Thyroid gland (tissue), 4 donors: ENCODE data around the gene SEC24D. TPM values are rescaled to one million over a fixed set of nuclear protein-coding genes. Genes with fewer than 3 reads are reported as not detected.

ENCODE experiments used
- DNase-seq, 2 donors: peaks; one replicate each; pipeline ENCODE4 v3.0.0-alpha.2; 2019
- H3K27ac ChIP-seq, 3 donors: fragments of 200-600 bp; sonication (generic); 1 replicate in 2 of 3; 2 replicates in 1 of 3; pipeline ENCODE4 v1.5.1; 2016 to 2019; ENCODE audit warnings: mild to moderate bottlenecking in 1 of 3, moderate library complexity in 1 of 3
- H3K27me3 ChIP-seq: fragments of 200-600 bp; sonication (generic); one replicate; pipeline ENCODE4 v1.5.1; 2019
- H3K36me3 ChIP-seq, 2 donors: fragments of 200-600 bp; sonication (generic); one replicate each; pipeline ENCODE4 v1.5.1; 2016 to 2019
- H3K4me1 ChIP-seq, 2 donors: fragments of 200-600 bp; sonication (generic); one replicate each; pipeline ENCODE4 v1.5.1; 2017 to 2019
- H3K4me3 ChIP-seq, 3 donors: fragments of 200-600 bp; sonication (generic); replicated peaks in 1 of 3; 1 replicate in 2 of 3; 2 replicates in 1 of 3; pipeline ENCODE4 v1.5.1; 2016; ENCODE audit warnings: mild to moderate bottlenecking in 1 of 3
- H3K9me3 ChIP-seq: fragments of 200-600 bp; sonication (generic); one replicate; pipeline ENCODE4 v1.5.1; 2017
- CTCF ChIP-seq, 6 experiments: fragments of 200-600 bp in 3 of 6; fragments of 450-650 bp in 3 of 6; sonication (generic) in 3 of 6; IDR thresholded peaks; one replicate each; pipeline ENCODE4 v1.5.1; 2016 to 2019; ENCODE audit warnings: antibody characterized with exemption in 6 of 6, mild to moderate bottlenecking in 2 of 6, inconsistent platforms in 1 of 6, moderate library complexity in 1 of 6
- POLR2A ChIP-seq, 2 donors: fragments of 450-650 bp; IDR thresholded peaks; one replicate each; pipeline ENCODE4 v1.6.1; 2017; ENCODE audit warnings: antibody characterized with exemption in 2 of 2, mild to moderate bottlenecking in 2 of 2, moderate library complexity in 1 of 2
- WGBS, 2 donors: methylation state at CpG; one replicate each; pipeline ENCODE4 v1.1.5; 2017; 5-methylcytosine and 5-hydroxymethylcytosine counted together
- intact Hi-C: fragments of 100-400 bp; cut with DNase I; formaldehyde crosslinking; loops from one replicate; pipeline ENCODE4 v1.15.1; 2023
- total RNA-seq, 4 donors: library from RNA; depleted of rRNA; stranded (reverse); fragments of >200 nt; gene quantifications; one replicate each; pipeline ENCODE4 v1.2.3, GENCODE V29; 2016

Gene SEC24D
- total RNA-seq, 4 donors from 2014 or later = 56.3 to 120 (median 80.4) TPM

- DNase-seq = no peak
- Histone ChIP-seq H3K27ac (no peak overlapping the region), H3K9me3 (no peaks in the 10 kb centered on the region), H3K36me3 (no peaks in the 10 kb centered on the region), H3K27me3 (no peaks in the 10 kb centered on the region), H3K4me3 (no peak overlapping the region), H3K4me1 (peaks cover 0 to 3% of the 10 kb centered on the region in 2 donors)
- intact Hi-C loops = no loop called here
- TF ChIP-seq CTCF (IDR thresholded peaks at IDR 0.05) (no peak), POLR2A (IDR thresholded peaks at IDR 0.05) (no peak)
Observed at GRCh38 chr4:118848901-118849300, 13.0 kb upstream of the SEC24D start.

- no peak for TF ChIP-seq CTCF (IDR thresholded peaks at IDR 0.05)
- no peak for TF ChIP-seq POLR2A (IDR thresholded peaks at IDR 0.05)
- H3K4me3 ChIP-seq = no peak overlapping the region
- H3K4me1 ChIP-seq = peaks cover 0 to 3% of the 10 kb centered on the region in 2 donors
- H3K27me3 ChIP-seq = no peaks in the 10 kb centered on the region
- WGBS, 2 donors = 98 to 99% methylated on average over 7 of the region's 7 CpGs
- no peak overlapping the region for H3K27ac ChIP-seq
- no peak for DNase-seq
- H3K36me3 ChIP-seq = no peaks in the 10 kb centered on the region
- intact Hi-C loops = no loop called here
- no peaks in the 10 kb centered on the region for H3K9me3 ChIP-seq
Observed at GRCh38 chr4:118848242-118848641, 12.3 kb upstream of the SEC24D start.

GRCh38 chr4:118846979-118847378 lies 11.1 kb upstream of the SEC24D start:
- Histone ChIP-seq H3K4me1 (peaks cover 0 to 3% of the 10 kb centered on the region in 2 donors), H3K9me3 (no peaks in the 10 kb centered on the region), H3K27me3 (no peaks in the 10 kb centered on the region), H3K27ac (no peak overlapping the region), H3K4me3 (no peak overlapping the region), H3K36me3 (no peaks in the 10 kb centered on the region)
- intact Hi-C loops = no loop called here
- TF ChIP-seq CTCF (IDR thresholded peaks at IDR 0.05) (no peak), POLR2A (IDR thresholded peaks at IDR 0.05) (no peak)
- 67 to 73% methylated on average over 1 of the region's 1 CpG for WGBS, 2 donors
- no peak for DNase-seq

- no peaks in the 10 kb centered on the region for H3K27me3 ChIP-seq
- peaks cover 0 to 3% of the 10 kb centered on the region in 2 donors for H3K4me1 ChIP-seq
- no peak for DNase-seq
- no peaks in the 10 kb centered on the region for H3K36me3 ChIP-seq
- H3K27ac ChIP-seq = no peak overlapping the region
- H3K9me3 ChIP-seq = no peaks in the 10 kb centered on the region
- TF ChIP-seq CTCF (IDR thresholded peaks at IDR 0.05) (no peak), POLR2A (IDR thresholded peaks at IDR 0.05) (no peak)
- intact Hi-C loops = loop anchor here (2.0 kb wide), 1 partner anchor 17 kb away; no protein-coding TSS in a partner anchor
- no peak overlapping the region for H3K4me3 ChIP-seq
Observed at GRCh38 chr4:118845552-118846050, 9.7 kb upstream of the SEC24D start.

GRCh38 chr4:118843237-118843636 lies 7.3 kb upstream of the SEC24D start:
- Histone ChIP-seq H3K4me1 (no peaks in the 10 kb centered on the region), H3K4me3 (no peak overlapping the region), H3K9me3 (no peaks in the 10 kb centered on the region), H3K27ac (no peak overlapping the region), H3K27me3 (no peaks in the 10 kb centered on the region), H3K36me3 (no peaks in the 10 kb centered on the region)
- 69 to 74% methylated on average over 3 to 6 of the region's 6 CpGs for WGBS, 2 donors
- TF ChIP-seq CTCF (IDR thresholded peaks at IDR 0.05) (no peak), POLR2A (IDR thresholded peaks at IDR 0.05) (no peak)
- intact Hi-C loops = no loop called here
- DNase-seq = no peak
